Effector memory CD4-positive, alpha-beta T cell (primary cell): Measurements from ENCODE around the gene MRC2.
"Not testable (repeated sequence)": the region's sequence is repeated elsewhere in the genome, so short reads cannot be mapped to it uniquely, and the experiment has no call there.

Experiments used
- DNase-seq, 3 donors: peaks; one replicate each; pipeline ENCODE4 v3.0.0-alpha.2; 2020
- H3K27ac ChIP-seq: 2 replicates; pipeline ENCODE4 v1.7.0; 2013; ENCODE audit warnings: mild to moderate bottlenecking, low read length, moderate library complexity; ENCODE audit not compliant: insufficient read depth, poor library complexity, severe bottlenecking
- H3K27me3 ChIP-seq: replicated peaks from 2 replicates; pipeline ENCODE4 v1.7.0; 2013; ENCODE audit warnings: mild to moderate bottlenecking, low read length; ENCODE audit not compliant: insufficient read depth, control insufficient read depth, poor library complexity, severe bottlenecking
- H3K36me3 ChIP-seq: 2 replicates; pipeline ENCODE4 v1.7.0; 2013; ENCODE audit warnings: mild to moderate bottlenecking, low read length, moderate library complexity; ENCODE audit not compliant: control insufficient read depth, insufficient read depth
- H3K4me1 ChIP-seq: 2 replicates; pipeline ENCODE4 v1.7.0; 2013; ENCODE audit warnings: low read length, mild to moderate bottlenecking; ENCODE audit not compliant: control insufficient read depth, insufficient read depth, poor library complexity, severe bottlenecking
- H3K4me3 ChIP-seq: 2 replicates; pipeline ENCODE4 v1.7.0; 2013; ENCODE audit warnings: low read length, low read depth, mild to moderate bottlenecking; ENCODE audit not compliant: insufficient read depth, poor library complexity, severe bottlenecking
- H3K9me3 ChIP-seq: 2 replicates; pipeline ENCODE4 v1.7.0; 2013; ENCODE audit warnings: mild to moderate bottlenecking, low read length, moderate library complexity; ENCODE audit not compliant: control insufficient read depth

The MRC2 gene

GRCh38 chr17:62698459-62698858 is 71.0 kb downstream of the MRC2 start:
- H3K27me3 ChIP-seq, H3K9me3 ChIP-seq, H3K27ac ChIP-seq, DNase-seq, H3K4me3 ChIP-seq, H3K4me1 ChIP-seq, H3K36me3 ChIP-seq: not testable (repeated sequence)

GRCh38 chr17:62700964-62701705 is 73.7 kb downstream of the MRC2 start:
- H3K27me3 ChIP-seq, result no peaks in the 10 kb centered on the region
- no peak for DNase-seq
- H3K9me3 ChIP-seq, result no peaks in the 10 kb centered on the region
- peaks cover 11% of the 10 kb centered on the region for H3K4me1 ChIP-seq
- H3K36me3 ChIP-seq, result no peaks in the 10 kb centered on the region
- H3K4me3 ChIP-seq, result no peak overlapping the region
- H3K27ac ChIP-seq, result no peak overlapping the region

- Histone ChIP-seq H3K27ac (no peak overlapping the region), H3K27me3 (no peaks in the 10 kb centered on the region), H3K9me3 (no peaks in the 10 kb centered on the region), H3K4me3 (no peak overlapping the region), H3K4me1 (peaks cover 11% of the 10 kb centered on the region), H3K36me3 (no peaks in the 10 kb centered on the region)
- no peak for DNase-seq
Observed at GRCh38 chr17:62701706-62702085, 74.2 kb downstream of the MRC2 start.

GRCh38 chr17:62702746-62703260 is 75.3 kb downstream of the MRC2 start:
- Histone ChIP-seq H3K9me3 (no peaks in the 10 kb centered on the region), H3K27ac (no peak overlapping the region), H3K36me3 (no peaks in the 10 kb centered on the region), H3K4me1 (peaks cover 11% of the 10 kb centered on the region), H3K4me3 (no peak overlapping the region), H3K27me3 (no peaks in the 10 kb centered on the region)
- DNase-seq, result no peak

- Histone ChIP-seq H3K27me3 (no peaks in the 10 kb centered on the region), H3K36me3 (no peaks in the 10 kb centered on the region), H3K9me3 (no peaks in the 10 kb centered on the region), H3K27ac (no peak overlapping the region), H3K4me3 (peak overlapping the region; percentile 54), H3K4me1 (peaks cover 11% of the 10 kb centered on the region)
- DNase-seq, result no peak
Observed at GRCh38 chr17:62703261-62703775, 75.8 kb downstream of the MRC2 start.

GRCh38 chr17:62703776-62704380 is 76.4 kb downstream of the MRC2 start:
- peak overlapping the region; percentile 54 for H3K4me3 ChIP-seq
- H3K36me3 ChIP-seq, result no peaks in the 10 kb centered on the region
- peaks cover 11% of the 10 kb centered on the region for H3K4me1 ChIP-seq
- no peak overlapping the region for H3K27ac ChIP-seq
- no peaks in the 10 kb centered on the region for H3K9me3 ChIP-seq
- H3K27me3 ChIP-seq, result no peaks in the 10 kb centered on the region
- DNase-seq, result peak; percentile 50 to 56 (median 51)

- DNase-seq, result no peak
- Histone ChIP-seq H3K9me3 (no peaks in the 10 kb centered on the region), H3K4me3 (peak overlapping the region; percentile 54), H3K4me1 (peaks cover 11% of the 10 kb centered on the region), H3K27ac (no peak overlapping the region), H3K27me3 (no peaks in the 10 kb centered on the region), H3K36me3 (no peaks in the 10 kb centered on the region)
Observed at GRCh38 chr17:62704381-62704971, 77.0 kb downstream of the MRC2 start.

GRCh38 chr17:62705156-62705777 is 77.8 kb downstream of the MRC2 start:
- Histone ChIP-seq H3K4me3 (no peak overlapping the region), H3K27me3 (no peaks in the 10 kb centered on the region), H3K36me3 (no peaks in the 10 kb centered on the region), H3K27ac (no peak overlapping the region), H3K9me3 (no peaks in the 10 kb centered on the region), H3K4me1 (peaks cover 11% of the 10 kb centered on the region)
- DNase-seq, result no peak

GRCh38 chr17:62705778-62706597 is 78.5 kb downstream of the MRC2 start:
- no peak overlapping the region for H3K4me3 ChIP-seq

More at GRCh38 chr17:62705778-62706597, 78.5 kb downstream of the MRC2 start:
- Histone ChIP-seq H3K4me1 (peaks cover 11% of the 10 kb centered on the region), H3K27me3 (no peaks in the 10 kb centered on the region), H3K36me3 (no peaks in the 10 kb centered on the region), H3K9me3 (no peaks in the 10 kb centered on the region), H3K27ac (no peak overlapping the region)
- no peak for DNase-seq
